NT2/D1 (cell line): ENCODE measurements around the gene HBG1.
"Not testable (repeated sequence)": the region's sequence is repeated elsewhere in the genome, so short reads cannot be mapped to it uniquely, and the experiment has no call there.

Source experiments
- DNase-seq: peaks from one replicate; pipeline ENCODE4 v3.0.0-alpha.2; 2011; ENCODE audit warnings: low read depth, low spot score
- H3K27me3 ChIP-seq: 2 replicates; pipeline ENCODE4 v1.6.0; 2011; ENCODE audit warnings: mild to moderate bottlenecking; ENCODE audit not compliant: insufficient read length, insufficient read depth
- H3K36me3 ChIP-seq: 2 replicates; pipeline ENCODE4 v1.6.1; 2011; ENCODE audit warnings: mild to moderate bottlenecking, low read length, mixed read lengths; ENCODE audit not compliant: insufficient read depth, insufficient read length
- H3K4me1 ChIP-seq: 2 replicates; pipeline ENCODE4 v1.5.1; 2011; ENCODE audit not compliant: insufficient read depth, insufficient read length
- H3K4me3 ChIP-seq: 2 replicates; pipeline ENCODE4 v1.5.1; 2011; ENCODE audit warnings: low read depth; ENCODE audit not compliant: insufficient read length
- H3K9ac ChIP-seq: 2 replicates; pipeline ENCODE4 v1.6.0; 2011; ENCODE audit warnings: low read depth; ENCODE audit not compliant: insufficient read length
- H3K9me3 ChIP-seq: 2 replicates; pipeline ENCODE4 v1.5.1; 2011; ENCODE audit warnings: mild to moderate bottlenecking, low read length; ENCODE audit not compliant: insufficient read depth
- SUZ12 ChIP-seq: IDR thresholded peaks from 2 replicates; pipeline ENCODE4 v1.6.1; 2011; ENCODE audit not compliant: insufficient read length, insufficient read depth; ENCODE audit errors: extremely low read depth
- YY1 ChIP-seq: IDR thresholded peaks from 2 replicates; pipeline ENCODE4 v1.6.1; 2011; ENCODE audit not compliant: insufficient read length, insufficient read depth
- ZNF274 ChIP-seq: IDR thresholded peaks from 2 replicates; pipeline ENCODE4 v1.6.1; 2011; ENCODE audit warnings: mild to moderate bottlenecking, low read depth, low read length

HBG1 gene

DNA sequence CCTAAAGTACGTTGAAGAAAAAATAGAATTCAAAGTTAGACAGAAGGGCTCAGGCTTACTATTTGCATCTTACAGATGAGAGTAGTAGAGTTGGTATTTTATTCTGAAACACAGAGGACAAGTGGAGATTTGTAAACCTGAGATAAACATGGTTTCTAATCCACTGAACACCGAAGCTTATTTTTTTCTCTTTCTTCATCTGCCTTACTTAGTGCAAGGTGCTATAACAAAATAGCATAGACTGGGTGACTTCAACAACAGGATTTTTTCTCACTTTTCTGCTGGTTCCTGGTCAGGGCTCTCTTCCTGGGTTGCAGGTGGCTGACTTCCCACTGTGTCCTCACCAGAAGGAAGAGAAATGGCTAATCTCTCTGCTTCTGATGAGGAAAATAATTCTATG lies 2.1 kb upstream of the HBG1 start:
- no peaks in the 10 kb centered on the region for H3K4me1 ChIP-seq
- no peaks in the 10 kb centered on the region for H3K27me3 ChIP-seq
- no peak for TF ChIP-seq SUZ12
- no peak for TF ChIP-seq YY1
- no peak for TF ChIP-seq ZNF274
- no peak overlapping the region for H3K9ac ChIP-seq
- no peak for DNase-seq
- no peak overlapping the region for H3K4me3 ChIP-seq
- no peaks in the 10 kb centered on the region for H3K9me3 ChIP-seq
- no peaks in the 10 kb centered on the region for H3K36me3 ChIP-seq

DNA sequence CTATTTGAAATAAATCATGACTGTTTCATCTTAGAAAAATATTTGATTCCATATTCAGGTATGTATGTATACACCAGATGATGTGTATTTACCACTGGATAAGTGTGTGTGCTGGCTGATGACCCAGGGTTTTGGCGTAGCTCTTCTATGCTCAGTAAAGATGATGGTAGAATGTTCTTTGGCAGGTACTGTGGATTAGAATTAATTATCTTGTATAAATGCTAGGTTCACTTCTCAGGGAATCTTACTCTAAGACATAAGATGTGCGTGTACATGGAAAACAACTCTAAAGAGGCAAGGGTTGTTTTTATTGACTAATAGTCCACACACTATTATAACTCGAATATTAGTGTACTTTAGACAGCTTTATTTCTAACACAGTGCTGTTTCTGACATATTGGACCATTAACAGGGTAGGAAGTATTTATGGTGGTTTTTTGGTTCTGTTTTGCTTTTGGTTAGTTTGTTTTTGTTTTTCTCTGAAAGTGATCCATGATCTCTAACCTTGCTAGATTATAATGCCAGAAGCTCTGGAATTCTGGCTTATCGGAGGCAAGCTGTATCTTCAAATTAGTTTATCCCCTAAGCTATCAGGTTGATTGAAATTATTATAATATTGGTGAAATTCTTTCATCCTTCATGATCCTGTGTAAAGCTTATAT lies 1.0 kb upstream of the HBG1 start:
- DNase-seq = no peak
- H3K4me1 ChIP-seq = no peaks in the 10 kb centered on the region
- H3K27me3 ChIP-seq = no peaks in the 10 kb centered on the region
- H3K9me3 ChIP-seq = no peaks in the 10 kb centered on the region
- H3K4me3 ChIP-seq = no peak overlapping the region
- H3K9ac ChIP-seq = no peak overlapping the region
- no peak for TF ChIP-seq SUZ12
- no peak for TF ChIP-seq YY1
- no peak for TF ChIP-seq ZNF274
- H3K36me3 ChIP-seq = no peaks in the 10 kb centered on the region

DNA sequence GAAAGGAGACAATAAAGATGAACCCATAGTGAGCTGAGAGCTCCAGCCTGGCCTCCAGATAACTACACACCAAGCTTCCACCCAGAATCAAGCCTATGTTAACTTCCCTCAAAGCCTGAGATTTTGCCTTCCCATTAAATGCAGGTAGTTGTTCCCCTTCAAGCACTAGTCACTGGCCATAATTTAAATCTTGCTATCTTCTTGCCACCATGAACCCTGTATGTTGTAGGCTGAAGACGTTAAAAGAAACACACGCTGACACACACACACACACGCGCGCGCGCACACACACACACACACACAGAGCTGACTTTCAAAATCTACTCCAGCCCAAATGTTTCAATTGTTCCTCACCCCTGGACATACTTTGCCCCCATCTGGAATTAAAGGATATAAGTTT lies 1.2 kb downstream of the HBG1 start:
- H3K4me1 ChIP-seq, H3K36me3 ChIP-seq, H3K9me3 ChIP-seq, H3K27me3 ChIP-seq, DNase-seq, H3K4me3 ChIP-seq, H3K9ac ChIP-seq: not testable (repeated sequence)

DNA sequence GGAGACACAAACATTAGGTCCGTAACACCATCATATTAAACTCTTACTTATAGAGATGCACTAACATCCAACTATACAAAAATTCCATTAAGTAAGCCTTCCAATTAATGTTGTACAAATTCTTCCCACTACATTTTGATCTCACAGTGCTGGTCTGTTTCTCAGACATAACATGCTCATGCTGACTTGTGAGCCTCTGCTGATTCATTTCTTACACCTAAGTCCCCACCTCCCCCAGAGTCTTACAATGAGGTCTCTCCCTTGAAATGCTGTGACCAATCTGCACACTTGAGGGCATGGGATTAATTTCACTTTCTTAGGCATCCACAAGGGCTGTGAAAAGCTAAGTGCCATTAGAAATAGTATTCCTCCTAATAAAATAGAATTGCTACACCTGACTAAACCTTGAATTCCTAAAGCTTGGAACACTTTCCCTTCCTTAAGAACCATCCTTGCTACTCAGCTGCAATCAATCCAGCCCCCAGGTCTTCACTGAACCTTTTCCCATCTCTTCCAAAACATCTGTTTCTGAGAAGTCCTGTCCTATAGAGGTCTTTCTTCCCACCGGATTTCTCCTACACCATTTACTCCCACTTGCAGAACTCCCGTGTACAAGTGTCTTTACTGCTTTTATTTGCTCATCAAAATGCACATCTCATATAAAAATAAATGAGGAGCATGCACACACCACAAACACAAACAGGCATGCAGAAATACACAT lies 2.0 kb downstream of the HBG1 start:
- H3K9ac ChIP-seq = no peak overlapping the region
- TF ChIP-seq YY1 (no peak), SUZ12 (no peak), ZNF274 (no peak)
- no peaks in the 10 kb centered on the region for H3K9me3 ChIP-seq
- H3K4me3 ChIP-seq = no peak overlapping the region
- H3K4me1 ChIP-seq = no peaks in the 10 kb centered on the region
- no peaks in the 10 kb centered on the region for H3K27me3 ChIP-seq
- H3K36me3 ChIP-seq = no peaks in the 10 kb centered on the region
- no peak for DNase-seq

DNA sequence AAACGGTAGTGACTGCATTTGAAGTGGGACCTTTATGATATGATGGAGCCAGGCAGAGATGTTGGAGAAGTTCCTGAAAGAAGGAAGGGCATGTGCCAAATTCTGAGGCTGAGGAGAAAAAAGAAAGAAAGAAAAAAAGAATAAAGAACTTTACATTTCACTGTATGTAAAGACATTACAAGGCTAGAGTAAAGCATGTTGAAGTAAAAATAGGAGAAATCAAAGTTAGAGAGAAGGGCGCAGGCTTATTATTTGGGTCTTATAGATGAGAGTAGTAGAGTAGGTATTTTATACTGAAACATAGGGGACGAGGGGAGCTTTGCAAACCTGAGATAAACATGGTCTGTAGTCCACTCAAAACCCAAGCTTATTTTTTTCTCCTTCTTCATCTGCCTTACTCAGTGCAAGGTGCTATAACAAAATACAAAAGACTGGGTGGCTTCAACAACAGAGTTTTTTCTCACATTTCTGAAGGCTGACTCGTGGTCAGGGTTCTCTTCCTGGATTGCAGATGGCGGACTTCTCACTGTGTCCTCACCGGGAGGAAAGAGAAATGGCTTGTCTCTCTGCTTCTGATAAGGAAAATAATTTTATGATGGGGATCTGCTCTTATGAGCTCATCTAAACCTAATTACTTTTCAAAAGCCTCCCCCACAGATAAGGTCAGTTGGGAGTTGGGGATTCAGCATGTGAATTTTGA lies 2.7 kb downstream of the HBG1 start:
- no peak for DNase-seq
- Histone ChIP-seq H3K9ac (no peak overlapping the region), H3K4me3 (no peak overlapping the region), H3K4me1 (no peaks in the 10 kb centered on the region), H3K36me3 (no peaks in the 10 kb centered on the region), H3K27me3 (no peaks in the 10 kb centered on the region), H3K9me3 (no peaks in the 10 kb centered on the region)
- TF ChIP-seq SUZ12 (no peak), ZNF274 (no peak), YY1 (no peak)

DNA sequence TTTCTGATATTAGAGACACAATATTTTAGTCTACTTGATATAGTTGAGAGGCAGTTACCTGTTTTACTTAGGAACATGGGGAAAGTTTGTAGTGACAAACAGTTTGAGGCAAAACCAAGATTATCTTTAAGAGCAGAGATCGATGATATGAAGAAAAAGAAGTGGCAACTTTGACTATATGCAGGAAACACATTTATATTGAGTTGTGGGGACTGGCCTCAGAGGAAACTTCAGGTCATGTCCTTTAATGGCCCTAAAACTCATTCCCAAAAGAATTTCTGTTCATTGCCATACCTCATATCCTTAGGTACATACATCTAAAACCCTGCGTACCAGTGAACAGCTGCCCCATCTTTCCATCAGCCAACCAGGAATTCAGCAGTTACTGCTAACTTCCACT lies 4.5 kb downstream of the HBG1 start:
- H3K4me1 ChIP-seq = no peaks in the 10 kb centered on the region
- H3K27me3 ChIP-seq = no peaks in the 10 kb centered on the region
- no peaks in the 10 kb centered on the region for H3K9me3 ChIP-seq
- no peak overlapping the region for H3K4me3 ChIP-seq
- H3K36me3 ChIP-seq = no peaks in the 10 kb centered on the region
- DNase-seq = no peak
- TF ChIP-seq ZNF274 (no peak), YY1 (no peak), SUZ12 (no peak)
- H3K9ac ChIP-seq = no peak overlapping the region

DNA sequence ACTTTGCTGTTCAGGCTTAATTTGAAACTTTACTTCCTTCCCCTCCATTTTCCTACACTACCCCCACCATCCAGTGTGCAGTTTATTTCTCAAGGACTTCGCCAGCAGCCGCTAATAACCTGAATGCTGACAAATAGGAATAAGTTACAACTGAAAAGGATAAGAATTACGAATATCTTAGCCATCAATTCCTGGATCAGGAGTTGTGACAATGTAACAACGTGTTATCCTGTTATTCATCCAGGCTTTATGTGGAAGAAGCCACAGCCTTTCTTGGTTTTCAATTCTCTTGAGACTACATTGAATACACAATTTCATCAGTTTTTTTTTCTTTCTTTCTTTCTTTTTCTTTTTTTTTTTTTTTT lies 5.9 kb downstream of the HBG1 start:
- no peak overlapping the region for H3K4me3 ChIP-seq
- no peaks in the 10 kb centered on the region for H3K9me3 ChIP-seq
- TF ChIP-seq YY1 (no peak), SUZ12 (no peak), ZNF274 (no peak)
- no peak overlapping the region for H3K9ac ChIP-seq
- no peaks in the 10 kb centered on the region for H3K36me3 ChIP-seq
- DNase-seq = no peak
- H3K27me3 ChIP-seq = no peaks in the 10 kb centered on the region
- H3K4me1 ChIP-seq = no peaks in the 10 kb centered on the region
